ENCODE measurements around the gene CCDC149.

- TF ChIP-seq CTCF (conservative IDR thresholded peaks at IDR 0.05; ENCODE audit: low read length) (no peak), EZH2phosphoT487 (IDR thresholded peaks at IDR 0.05; ENCODE audit: borderline replicate concordance, low read depth, low read length) (no peak)
Measured at GRCh38 chr4:24884902-24885301, 27.9 kb downstream of the CCDC149 start.
